Activated B cell treated with CpG ODN at 0.5 μM for 24 hours (primary cell): ENCODE results near the gene UBE2E1. TPM values are rescaled to one million over a fixed set of nuclear protein-coding genes. Genes with fewer than 3 reads are reported as not detected.

Source experiments
- ATAC-seq: fragments of 200-7000 bp; cut with Tn5 transposase; one replicate; pipeline ENCODE4 v1.10.0; 2021; ENCODE audit warnings: low read depth, mild to moderate bottlenecking, moderate library complexity
- CTCF ChIA-PET: fragments of 350-600 bp; sonication (Branson Sonifier 250); formaldehyde crosslinking; loops from one replicate; lab custom pipeline; 2021; ENCODE audit warnings: antibody characterized with exemption; lab: Charles Lee
- POLR2A ChIA-PET: fragments of 350-600 bp; sonication (Branson Sonifier 250); formaldehyde crosslinking; loops from one replicate; lab custom pipeline; 2021; ENCODE audit warnings: antibody characterized with exemption; lab: Charles Lee
- DNase-seq: peaks from one replicate; pipeline ENCODE4 v3.0.0; 2022
- H3K27ac Mint-ChIP-seq: one replicate; pipeline ENCODE4 v1.8.0; 2020; ENCODE audit warnings: mixed read lengths
- H3K27me3 Mint-ChIP-seq: one replicate; pipeline ENCODE4 v1.8.0; 2021; ENCODE audit warnings: mixed read lengths
- H3K36me3 Mint-ChIP-seq: one replicate; pipeline ENCODE4 v1.8.0; 2021; ENCODE audit warnings: low read depth, mixed read lengths
- H3K4me1 Mint-ChIP-seq: one replicate; pipeline ENCODE4 v1.8.0; 2021; ENCODE audit warnings: mixed read lengths
- H3K4me3 Mint-ChIP-seq: one replicate; pipeline ENCODE4 v1.8.0; 2020; ENCODE audit warnings: mild to moderate bottlenecking, mixed read lengths
- H3K9me3 Mint-ChIP-seq: one replicate; pipeline ENCODE4 v1.8.0; 2020; ENCODE audit warnings: mixed read lengths
- CTCF ChIP-seq: fragments of 200-600 bp; IDR thresholded peaks from one replicate; pipeline ENCODE4 v1.8.0; 2022; ENCODE audit warnings: antibody characterized with exemption, mild to moderate bottlenecking
- intact Hi-C: fragments of 100-400 bp; cut with micrococcal nuclease; formaldehyde crosslinking; loops from one replicate; pipeline ENCODE4 v1.15.1; 2024
- total RNA-seq: library from RNA; stranded (reverse); gene quantifications from 2 replicates; pipeline ENCODE4 v1.2.3, GENCODE V29; 2022

Gene UBE2E1
- total RNA-seq, 1 donor from 2014 or later: 85.2 TPM

GRCh38 chr3:23815879-23816278 lies 10.1 kb downstream of the UBE2E1 start:
- Mint-ChIP-seq H3K36me3 (peaks cover 26% of the 10 kb centered on the region), H3K9me3 (no peaks in the 10 kb centered on the region), H3K27ac (no peak overlapping the region), H3K4me3 (no peak overlapping the region), H3K4me1 (peaks cover 51% of the 10 kb centered on the region), H3K27me3 (no peaks in the 10 kb centered on the region)
- CTCF ChIA-PET: no interaction called here
- DNase-seq (no peak), ATAC-seq (no peak)
- intact Hi-C loops: no loop called here
- TF ChIP-seq CTCF: no peak
- POLR2A ChIA-PET: no interaction called here

- H3K9me3 Mint-ChIP-seq: no peaks in the 10 kb centered on the region
- H3K4me1 Mint-ChIP-seq: peaks cover 51% of the 10 kb centered on the region
- intact Hi-C loops: no loop called here
- H3K36me3 Mint-ChIP-seq: peaks cover 25% of the 10 kb centered on the region
- no peaks in the 10 kb centered on the region for H3K27me3 Mint-ChIP-seq
- ChIA-PET POLR2A (no interaction called here), CTCF (no interaction called here)
- TF ChIP-seq CTCF: no peak
- ATAC-seq (no peak), DNase-seq (no peak)
- H3K27ac Mint-ChIP-seq: no peak overlapping the region
- no peak overlapping the region for H3K4me3 Mint-ChIP-seq
Observed at GRCh38 chr3:23816721-23817120, 11.0 kb downstream of the UBE2E1 start.

GRCh38 chr3:23817508-23818223 lies 11.9 kb downstream of the UBE2E1 start:
- ATAC-seq: no peak
- DNase-seq: no peak
- ChIA-PET CTCF (no interaction called here), POLR2A (no interaction called here)
- no peaks in the 10 kb centered on the region for H3K27me3 Mint-ChIP-seq
- intact Hi-C loops: loop anchor here (1.0 kb wide), 1 partner anchor 9 kb away; no protein-coding TSS in a partner anchor
- peaks cover 51% of the 10 kb centered on the region for H3K4me1 Mint-ChIP-seq
- peaks cover 21% of the 10 kb centered on the region for H3K36me3 Mint-ChIP-seq
- H3K4me3 Mint-ChIP-seq: no peak overlapping the region
- H3K27ac Mint-ChIP-seq: no peak overlapping the region
- no peak for TF ChIP-seq CTCF
- no peaks in the 10 kb centered on the region for H3K9me3 Mint-ChIP-seq

GRCh38 chr3:23819599-23820360 lies 14.0 kb downstream of the UBE2E1 start:
- Mint-ChIP-seq H3K4me3 (no peak overlapping the region), H3K9me3 (no peaks in the 10 kb centered on the region), H3K36me3 (peaks cover 22% of the 10 kb centered on the region), H3K27me3 (no peaks in the 10 kb centered on the region), H3K27ac (no peak overlapping the region), H3K4me1 (peaks cover 68% of the 10 kb centered on the region)
- TF ChIP-seq CTCF: no peak
- ChIA-PET CTCF (no interaction called here), POLR2A (interaction anchor here (1.1 to 1.7 kb wide), 2 partner anchors 10 to 14 kb away, joined by 3 to 5 read pairs; no protein-coding TSS in a partner anchor)
- peak; percentile 56 for ATAC-seq
- no peak for DNase-seq
- intact Hi-C loops: loop anchor here (10.0 kb wide), 1 partner anchor 675 kb away; the partner anchor contains the start of gene THRB

GRCh38 chr3:23820888-23821287 lies 15.1 kb downstream of the UBE2E1 start:
- peaks cover 19% of the 10 kb centered on the region for H3K36me3 Mint-ChIP-seq
- no peak for ATAC-seq
- H3K27me3 Mint-ChIP-seq: no peaks in the 10 kb centered on the region
- H3K4me1 Mint-ChIP-seq: peaks cover 72% of the 10 kb centered on the region
- CTCF ChIA-PET: no interaction called here
- POLR2A ChIA-PET: interaction anchor here (1.1 kb wide), 1 partner anchor 13 kb away, joined by 3 read pairs; no protein-coding TSS in a partner anchor
- TF ChIP-seq CTCF: no peak
- H3K4me3 Mint-ChIP-seq: no peak overlapping the region
- DNase-seq: no peak
- no peaks in the 10 kb centered on the region for H3K9me3 Mint-ChIP-seq
- intact Hi-C loops: loop anchor here (10.0 kb wide), 1 partner anchor 674 kb away; the partner anchor contains the start of gene THRB
- no peak overlapping the region for H3K27ac Mint-ChIP-seq
